GM19372 (cell line): ENCODE measurements around the gene CREB3L2.
"Not testable (repeated sequence)": the region's sequence is repeated elsewhere in the genome, so short reads cannot be mapped to it uniquely, and the experiment has no call there.

ENCODE experiments used
- ATAC-seq: cut with Tn5 transposase; IDR thresholded peaks from one replicate; pipeline ENCODE4 v1.9.1; 2021; ENCODE audit warnings: mild to moderate bottlenecking, low read depth, moderate library complexity; ENCODE audit not compliant: unreplicated experiment

Gene CREB3L2

GRCh38 chr7:137848095-137848494, 153.8 kb downstream of the CREB3L2 start:
- ATAC-seq, result no peak

GRCh38 chr7:137847568-137848050, 154.3 kb downstream of the CREB3L2 start:
- no peak for ATAC-seq

GRCh38 chr7:137846827-137847567, 154.9 kb downstream of the CREB3L2 start, which contains the start of gene DGKI:
Gene DGKI, minus strand, starts transcription at chr7:137846974.
- peak; percentile 61 for ATAC-seq

GRCh38 chr7:137846549-137846826, 155.4 kb downstream of the CREB3L2 start:
- ATAC-seq, result peak; percentile 44

- no peak for ATAC-seq
Observed at GRCh38 chr7:137844677-137845425, 157.0 kb downstream of the CREB3L2 start.

- ATAC-seq, result no peak
Observed at GRCh38 chr7:137839903-137840779, 161.7 kb downstream of the CREB3L2 start.

- no peak for ATAC-seq
Observed at GRCh38 chr7:137838706-137839315, 163.1 kb downstream of the CREB3L2 start.

- ATAC-seq, result no peak
Observed at GRCh38 chr7:137836541-137836940, 165.3 kb downstream of the CREB3L2 start.

GRCh38 chr7:137836113-137836509, 165.8 kb downstream of the CREB3L2 start:
- no peak for ATAC-seq

- ATAC-seq, result no peak
Observed at GRCh38 chr7:137835486-137836112, 166.3 kb downstream of the CREB3L2 start.

- ATAC-seq, result no peak
Observed at GRCh38 chr7:137834552-137834951, 167.3 kb downstream of the CREB3L2 start.

GRCh38 chr7:137832990-137833389, 168.9 kb downstream of the CREB3L2 start:
- ATAC-seq, result not testable (repeated sequence)

- ATAC-seq, result no peak
Observed at GRCh38 chr7:137832382-137832781, 169.5 kb downstream of the CREB3L2 start.

GRCh38 chr7:137831555-137831954, 170.3 kb downstream of the CREB3L2 start:
- ATAC-seq, result not testable (repeated sequence)

- no peak for ATAC-seq
Observed at GRCh38 chr7:137829337-137829992, 172.4 kb downstream of the CREB3L2 start.

- ATAC-seq, result no peak
Observed at GRCh38 chr7:137828456-137828855, 173.4 kb downstream of the CREB3L2 start.

GRCh38 chr7:137825489-137825888, 176.4 kb downstream of the CREB3L2 start:
- no peak for ATAC-seq
